K562 (cell line): ENCODE results near the gene GPR108. TPM values are rescaled to one million over a fixed set of nuclear protein-coding genes. Genes with fewer than 3 reads are reported as not detected.
A peak's percentile ranks its signal among the peaks of the same experiment; 100 is the strongest.

Experiments
- ATAC-seq: fragments of 200-7000 bp; cut with Tn5 transposase; 3 replicates; pipeline ENCODE4 v1.9.1; 2020; ENCODE audit warnings: moderate library complexity
- BruUV-seq: library from RNA; stranded (reverse); fragments of 400-500 nt; replicated peaks from 2 replicates; lab custom pipeline; 2021; lab: Mats Ljungman, UMichigan
- CTCF ChIA-PET: fragments of 300-600 bp; formaldehyde crosslinking; extraction: SDS; loops from one replicate; lab custom pipeline; 2021; ENCODE audit warnings: low intra/inter-chr PET ratio; lab: Yijun Ruan, JAX
- POLR2A ChIA-PET: fragments of 300-600, 350-650 bp; sonication (Branson Sonifier 250); formaldehyde crosslinking; extraction: SDS; loops from one replicate; lab custom pipeline; 2021; ENCODE audit warnings: antibody characterized with exemption, inconsistent platforms; lab: Yijun Ruan, JAX
- DNase-seq, 4 experiments: peaks; one replicate each; pipeline versions ENCODE4 v3.0.0 to v3.0.0-alpha.2; 2011 to 2018; ENCODE audit warnings: low spot score in 3 of 4, mixed read lengths in 3 of 4; ENCODE audit errors: extremely low read depth in 1 of 4
- FAIRE-seq: peaks from 2 replicates; lab custom pipeline; 2011; peaks lifted over from hg19 to GRCh38; lab: Jason Lieb, UNC
- H2AFZ ChIP-seq: 2 replicates; pipeline ENCODE4 v1.6.0; 2011; ENCODE audit warnings: low read depth, low read length, control low read depth, inconsistent platforms
- H3K27ac ChIP-seq: fragments of 200-600 bp; 3 replicates; pipeline ENCODE4 v1.8.0; 2011; ENCODE audit warnings: low read depth, mild to moderate bottlenecking, control low read depth, inconsistent platforms, low read length, moderate library complexity, mixed read lengths; ENCODE audit errors: extremely low read depth
- H3K27me3 ChIP-seq, 2 experiments: fragments of 300-600 bp in 1 of 2; 2 replicates in 1 of 2; 3 replicates in 1 of 2; pipeline versions ENCODE4 v1.6.0 to v1.8.0; 2011; ENCODE audit warnings: inconsistent platforms in 2 of 2, low read length in 2 of 2, mild to moderate bottlenecking in 1 of 2, mixed read lengths in 1 of 2, moderate library complexity in 1 of 2; ENCODE audit not compliant: control insufficient read depth in 2 of 2, insufficient read depth in 2 of 2
- H3K36me3 ChIP-seq: fragments of 300-600 bp; 3 replicates; pipeline ENCODE4 v1.8.0; 2011; ENCODE audit warnings: mild to moderate bottlenecking, low read length, inconsistent platforms; ENCODE audit not compliant: control insufficient read depth, insufficient read depth
- H3K4me1 ChIP-seq, 2 experiments: fragments of 200-600 bp in 1 of 2; replicated peaks in 1 of 2; 2 replicates in 1 of 2; 3 replicates in 1 of 2; pipeline versions ENCODE4 v1.5.1 to v1.8.0; 2011; ENCODE audit warnings: inconsistent platforms in 2 of 2, low read length in 2 of 2, mild to moderate bottlenecking in 1 of 2, mixed read lengths in 1 of 2, moderate library complexity in 1 of 2; ENCODE audit not compliant: control insufficient read depth in 2 of 2, insufficient read depth in 2 of 2
- H3K4me2 ChIP-seq: 2 replicates; pipeline ENCODE4 v1.6.1; 2011; ENCODE audit warnings: low read length, control low read depth, inconsistent platforms, mixed read lengths; ENCODE audit not compliant: insufficient read depth
- H3K4me3 ChIP-seq: fragments of 200-600 bp; sonication (generic), shearing (Covaris generic); 2 replicates; pipeline ENCODE4 v1.5.1; 2016; ENCODE audit warnings: control low read depth, inconsistent platforms
- H3K79me2 ChIP-seq: fragments of 200-600 bp; 3 replicates; pipeline ENCODE4 v1.8.0; 2011; ENCODE audit warnings: low read length, inconsistent platforms; ENCODE audit not compliant: control insufficient read depth, insufficient read depth
- H3K9ac ChIP-seq, 2 experiments: 2 replicates each; pipeline versions ENCODE4 v1.6.0 to v1.6.1; 2011; ENCODE audit warnings: low read depth in 2 of 2, low read length in 2 of 2, control low read depth in 1 of 2, inconsistent platforms in 1 of 2, mild to moderate bottlenecking in 1 of 2, mixed read lengths in 1 of 2; ENCODE audit not compliant: insufficient read depth in 1 of 2
- H3K9me1 ChIP-seq: one replicate; pipeline ENCODE4 v1.6.0; 2011; ENCODE audit warnings: inconsistent platforms, mild to moderate bottlenecking, low read length, moderate library complexity; ENCODE audit not compliant: control insufficient read depth, insufficient read depth
- H3K9me3 ChIP-seq: replicated peaks from 2 replicates; pipeline ENCODE4 v1.5.1; 2011; ENCODE audit warnings: low read depth, low read length, inconsistent platforms; ENCODE audit not compliant: control insufficient read depth, insufficient read depth
- H4K20me1 ChIP-seq: replicated peaks from 2 replicates; pipeline ENCODE4 v1.6.1; 2011; ENCODE audit warnings: low read length, inconsistent platforms, mixed read lengths; ENCODE audit not compliant: control insufficient read depth, insufficient read depth
- BDP1 ChIP-seq: IDR thresholded peaks from 3 replicates; pipeline ENCODE4 v1.6.1; 2011; ENCODE audit not compliant: insufficient read length, insufficient read depth
- CBX5 ChIP-seq: IDR thresholded peaks from 2 replicates; pipeline ENCODE4 v1.6.1; 2014; ENCODE audit warnings: low read depth, borderline replicate concordance
- CEBPG ChIP-seq, 3 experiments: fragments of 200-800 bp in 1 of 3; sonication (Bioruptor generic) in 1 of 3; sonication (generic) in 1 of 3; formaldehyde crosslinking in 1 of 3; IDR thresholded peaks in 2 of 3; conservative IDR thresholded peaks in 1 of 3; 2 replicates each; pipeline versions ENCODE4 v1.6.1 to v1.8.0; 2016 to 2022; ENCODE audit warnings: missing compliant biosample characterization in 2 of 3, missing genetic modification characterization in 2 of 3, mild to moderate bottlenecking in 1 of 3, missing genetic modification reagents in 1 of 3
- CREM ChIP-seq: IDR thresholded peaks from 2 replicates; pipeline ENCODE4 v1.6.1; 2014; ENCODE audit warnings: antibody characterized with exemption, low read depth
- ETV6 ChIP-seq, 3 experiments: fragments of 150-350 bp in 1 of 3; sonication (generic) in 1 of 3; formaldehyde crosslinking in 1 of 3; IDR thresholded peaks; 2 replicates each; pipeline versions ENCODE4 v1.6.1 to v1.8.0; 2014 to 2022; ENCODE audit warnings: borderline replicate concordance in 2 of 3, low read depth in 2 of 3, antibody characterized with exemption in 1 of 3, low read length in 1 of 3, mild to moderate bottlenecking in 1 of 3, missing genetic modification reagents in 1 of 3
- FOXK2 ChIP-seq, 2 experiments: fragments of 450-650 bp; IDR thresholded peaks in 1 of 2; conservative IDR thresholded peaks in 1 of 2; 2 replicates each; pipeline ENCODE4 v1.6.1; 2016; ENCODE audit warnings: low read depth in 2 of 2, mild to moderate bottlenecking in 1 of 2
- HDAC3 ChIP-seq: fragments of 450-650 bp; IDR thresholded peaks from 2 replicates; pipeline ENCODE4 v1.6.1; 2018; ENCODE audit warnings: borderline replicate concordance, mild to moderate bottlenecking, moderate library complexity; ENCODE audit not compliant: partially characterized antibody
- MEF2D ChIP-seq: conservative IDR thresholded peaks from 2 replicates; pipeline ENCODE4 v1.6.1; 2016; ENCODE audit warnings: low read depth, missing genetic modification characterization, missing compliant biosample characterization
- NR2F6 ChIP-seq: fragments of 450-650 bp; formaldehyde crosslinking; IDR thresholded peaks from 2 replicates; pipeline ENCODE4 v1.4.0; 2020; ENCODE audit warnings: mild to moderate bottlenecking
- RBM25 ChIP-seq: fragments of 200-400 bp; formaldehyde crosslinking; IDR thresholded peaks from 2 replicates; pipeline ENCODE4 v1.6.1; 2018; ENCODE audit warnings: low read length, low read depth, moderate library complexity; ENCODE audit not compliant: severe bottlenecking
- TBP ChIP-seq: optimal IDR thresholded peaks from 2 replicates; pipeline ENCODE3; 2011; ENCODE audit warnings: low read depth, low read length, improper control_type of control experiment
- TCFL5 ChIP-seq: fragments of 250-450 bp; sonication (Bioruptor Pico); conservative IDR thresholded peaks from 2 replicates; pipeline ENCODE4 v1.6.1; 2021; ENCODE audit warnings: mild to moderate bottlenecking, moderate library complexity, matching md5 sums
- XRCC5 ChIP-seq: fragments of 200-400 bp; formaldehyde crosslinking; IDR thresholded peaks from 2 replicates; pipeline ENCODE4 v1.6.1; 2017; ENCODE audit warnings: low read depth, mild to moderate bottlenecking, low read length
- ZC3H11A ChIP-seq: IDR thresholded peaks from 2 replicates; pipeline ENCODE4 v1.6.1; 2012; ENCODE audit warnings: low read depth, low read length, improper control_type of control experiment
- ZNF764 ChIP-seq: fragments of 250-450 bp; sonication (Bioruptor Pico); IDR thresholded peaks from 2 replicates; pipeline ENCODE4 v1.4.0; 2020; ENCODE audit warnings: low read depth, mild to moderate bottlenecking, moderate library complexity
- WGBS: fragments of 100-300 bp; shearing (Covaris generic); methylation state at CpG from one replicate; pipeline ENCODE4 v1.1.6; 2016; ENCODE audit warnings: low coverage, mixed read lengths; ENCODE audit not compliant: insufficient coverage; ENCODE audit errors: missing lambda C conversion rate; 5-methylcytosine and 5-hydroxymethylcytosine counted together
- in situ Hi-C: fragments of 300-500 bp; cut with MboI; formaldehyde crosslinking; loops from 4 replicates; pipeline ENCODE4 v1.15.0; 2018; ENCODE audit warnings: inconsistent platforms, mixed read lengths
- intact Hi-C: fragments of 100-400 bp; cut with micrococcal nuclease; formaldehyde crosslinking; loops from 2 replicates; pipeline ENCODE4 v1.14.2; 2022
- polyA plus RNA-seq, 8 experiments: library from polyadenylated mRNA; depleted of rRNA in 4 of 8; stranded (reverse) in 5 of 8; unstranded in 3 of 8; fragments of >200 nt; fragmentation: Nextera tagmentation in 2 of 8; fragmentation: Illumina TruSeq in 1 of 8; extraction: Ambion mirVana in 2 of 8; extraction: Trizol in 1 of 8; gene quantifications; 2 replicates each; pipeline versions ENCODE4 v1.2.1 to v1.2.3, GENCODE V29; 2011 to 2014; ENCODE audit warnings: inconsistent platforms in 1 of 8, missing spikeins in 1 of 8
- total RNA-seq, 7 experiments: library from RNA; depleted of rRNA in 6 of 7; stranded (reverse); fragments of >200 nt in 6 of 7; fragmentation: Illumina TruSeq in 2 of 7; extraction: Trizol in 2 of 7; gene quantifications; 2 replicates each; pipeline versions ENCODE4 v1.2.1 to v1.2.3, GENCODE V29; 2011 to 2021; ENCODE audit warnings: low replicate concordance in 1 of 7
- TF ChIP-seq, protein P1 (sequence below): fragments of 250-450 bp; sonication (Bioruptor Pico); IDR thresholded peaks from 2 replicates; pipeline ENCODE4 v1.8.0; 2022; ENCODE audit warnings: inconsistent platforms
- TF ChIP-seq, protein P2 (sequence below): sonication (generic); formaldehyde crosslinking; IDR thresholded peaks from 2 replicates; pipeline ENCODE4 v1.8.0; 2022; ENCODE audit warnings: mild to moderate bottlenecking, missing genetic modification reagents, borderline replicate concordance

Gene GPR108
- total and polyA plus RNA-seq, 9 of the 15 experiments (the other 6 are each of a cell fraction or from before 2014, with no cell fraction given) = 2.4 to 33.2 (median 24.4) TPM

DNA sequence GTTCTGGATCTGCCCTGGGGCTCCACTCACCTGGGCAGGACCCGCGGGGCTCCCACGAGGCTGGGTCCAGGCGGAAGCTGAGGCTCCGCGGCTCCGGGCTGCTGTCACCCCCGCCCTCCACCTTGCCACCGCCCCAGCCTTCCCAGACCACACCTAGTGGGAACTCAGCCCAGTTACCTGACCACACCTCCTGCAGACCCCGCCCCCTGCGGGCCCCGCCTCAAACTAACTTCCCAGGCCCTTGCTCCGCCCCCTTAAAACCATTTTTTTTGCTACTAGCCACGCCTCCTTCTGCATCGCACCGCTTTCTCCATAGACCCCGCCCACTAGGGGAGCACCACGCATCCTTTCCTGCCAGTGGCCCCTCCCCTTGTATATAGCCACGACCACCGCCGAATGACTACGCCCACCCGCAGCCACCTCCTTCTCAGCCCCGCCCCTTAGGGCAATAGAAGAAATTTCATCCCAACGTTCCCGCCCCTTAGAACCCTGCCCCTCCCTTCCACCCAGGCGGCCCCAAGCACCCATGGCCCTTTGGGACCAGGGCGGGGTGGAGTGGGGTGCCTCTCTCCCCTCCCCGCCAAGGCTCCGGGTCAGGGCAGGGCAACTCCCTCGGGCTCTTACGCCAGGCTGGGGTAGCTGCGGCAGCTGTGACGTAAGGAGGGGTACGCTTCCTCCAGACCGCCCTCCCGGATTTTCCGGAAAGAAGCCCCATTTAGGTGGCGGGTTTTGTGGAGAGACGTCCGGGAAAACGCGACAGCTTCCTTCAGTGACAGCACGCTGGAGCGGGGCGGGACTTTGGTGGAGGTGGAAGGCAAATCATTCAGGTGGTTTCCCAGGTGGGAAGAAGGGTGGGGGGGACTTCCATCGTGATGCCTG, 30.2 kb upstream of the GPR108 start, which contains the start of gene SH2D3A:
SH2D3A (minus strand) TSS at position 79 of the 879 bp plus-strand sequence. CDS start 3,687 bp downstream, outside the sequence.
- no peaks in the 10 kb centered on the region for H3K9me3 ChIP-seq
- H3K36me3 ChIP-seq = no peaks in the 10 kb centered on the region
- in situ Hi-C loops = no loop called here
- DNase-seq = peak; percentile 95 to 97 (median 96)
- intact Hi-C loops = loop anchor here (2.0 to 10.0 kb wide), 2 partner anchors 29 to 97 kb away; partner anchors contain the start of gene TRIP10
- H3K79me2 ChIP-seq = peaks cover 13% of the 10 kb centered on the region
- H3K9ac ChIP-seq = peak within 1 kb of the TSS; percentile 67 to 93
- ChIA-PET POLR2A (interaction anchor here (0.7 to 1.6 kb wide), 5 partner anchors 14 to 237 kb away, joined by 3 to 7 read pairs (median 5); partner anchors contain the start of gene TNFSF9), CTCF (no interaction called here)
- peaks cover 9 to 29% of the 10 kb centered on the region in 2 experiments for H3K4me1 ChIP-seq
- H2AFZ ChIP-seq = peak within 1 kb of the TSS; percentile 95
- no peaks in the 10 kb centered on the region for H3K27me3 ChIP-seq
- H3K27ac ChIP-seq = peak within 1 kb of the TSS; percentile 65
- BruUV-seq = no TSS peak
- H3K9me1 ChIP-seq = peaks cover 4% of the 10 kb centered on the region
- 3% methylated on average over 40 of the region's 47 CpGs for WGBS
- peak; percentile 95 for ATAC-seq
- H3K4me3 ChIP-seq = peak within 1 kb of the TSS; percentile 64
- H3K4me2 ChIP-seq = peak within 1 kb of the TSS; percentile 91
- FAIRE-seq = peak; percentile 91
- no peaks in the 10 kb centered on the region for H4K20me1 ChIP-seq
- TF ChIP-seq, protein P1, sequence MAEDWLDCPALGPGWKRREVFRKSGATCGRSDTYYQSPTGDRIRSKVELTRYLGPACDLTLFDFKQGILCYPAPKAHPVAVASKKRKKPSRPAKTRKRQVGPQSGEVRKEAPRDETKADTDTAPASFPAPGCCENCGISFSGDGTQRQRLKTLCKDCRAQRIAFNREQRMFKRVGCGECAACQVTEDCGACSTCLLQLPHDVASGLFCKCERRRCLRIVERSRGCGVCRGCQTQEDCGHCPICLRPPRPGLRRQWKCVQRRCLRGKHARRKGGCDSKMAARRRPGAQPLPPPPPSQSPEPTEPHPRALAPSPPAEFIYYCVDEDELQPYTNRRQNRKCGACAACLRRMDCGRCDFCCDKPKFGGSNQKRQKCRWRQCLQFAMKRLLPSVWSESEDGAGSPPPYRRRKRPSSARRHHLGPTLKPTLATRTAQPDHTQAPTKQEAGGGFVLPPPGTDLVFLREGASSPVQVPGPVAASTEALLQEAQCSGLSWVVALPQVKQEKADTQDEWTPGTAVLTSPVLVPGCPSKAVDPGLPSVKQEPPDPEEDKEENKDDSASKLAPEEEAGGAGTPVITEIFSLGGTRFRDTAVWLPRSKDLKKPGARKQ (CRISPR knock-in tag) = no peak
- TF ChIP-seq XRCC5 (no peak; the same call in 1 of the 2 replicates), MEF2D (tag) (no peak), NR2F6 (CRISPR knock-in tag) (no peak), RBM25 (no peak), TBP (peak; percentile 57), TCFL5 (CRISPR knock-in tag) (no peak), ZC3H11A (no peak), CREM (peak; percentile 80), CBX5 (no peak), HDAC3 (no peak), ZNF764 (CRISPR knock-in tag) (no peak), BDP1 (no peak), CEBPG (CRISPR knock-in tag; IDR thresholded peaks at IDR 0.05) (no peak), CEBPG (tag; conservative IDR thresholded peaks at IDR 0.05 in 1 of 2, IDR thresholded peaks at IDR 0.05 in 1 of 2) (no peak), FOXK2 (conservative IDR thresholded peaks at IDR 0.05 in 1 of 2, IDR thresholded peaks at IDR 0.05 in 1 of 2; ENCODE audit: low read depth in 2 of 2) (peak in 1 of 2 experiments; percentile 18; a peak in 1 of 4 replicates), ETV6 (IDR thresholded peaks at IDR 0.05; ENCODE audit: borderline replicate concordance in 1 of 2, low read depth in 2 of 2, low read length in 1 of 2) (no peak), ETV6 (CRISPR knock-in tag; IDR thresholded peaks at IDR 0.05; ENCODE audit: borderline replicate concordance) (no peak)
- TF ChIP-seq, protein P2, sequence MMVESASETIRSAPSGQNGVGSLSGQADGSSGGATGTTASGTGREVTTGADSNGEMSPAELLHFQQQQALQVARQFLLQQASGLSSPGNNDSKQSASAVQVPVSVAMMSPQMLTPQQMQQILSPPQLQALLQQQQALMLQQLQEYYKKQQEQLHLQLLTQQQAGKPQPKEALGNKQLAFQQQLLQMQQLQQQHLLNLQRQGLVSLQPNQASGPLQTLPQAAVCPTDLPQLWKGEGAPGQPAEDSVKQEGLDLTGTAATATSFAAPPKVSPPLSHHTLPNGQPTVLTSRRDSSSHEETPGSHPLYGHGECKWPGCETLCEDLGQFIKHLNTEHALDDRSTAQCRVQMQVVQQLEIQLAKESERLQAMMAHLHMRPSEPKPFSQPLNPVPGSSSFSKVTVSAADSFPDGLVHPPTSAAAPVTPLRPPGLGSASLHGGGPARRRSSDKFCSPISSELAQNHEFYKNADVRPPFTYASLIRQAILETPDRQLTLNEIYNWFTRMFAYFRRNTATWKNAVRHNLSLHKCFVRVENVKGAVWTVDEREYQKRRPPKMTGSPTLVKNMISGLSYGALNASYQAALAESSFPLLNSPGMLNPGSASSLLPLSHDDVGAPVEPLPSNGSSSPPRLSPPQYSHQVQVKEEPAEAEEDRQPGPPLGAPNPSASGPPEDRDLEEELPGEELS = no peak
